Stimulated activated CD8-positive, alpha-beta memory T cell treated with anti-CD3 and anti-CD28 coated beads, Interleukin-2, amount 100 ng/mL, for 1 hour (primary cell): ENCODE data around the gene RASSF7.

Experiments
- DNase-seq, 2 donors: peaks; one replicate each; pipeline ENCODE4 v3.0.0-alpha.2; 2020; ENCODE audit warnings: low read depth in 2 of 2

RASSF7 gene

GRCh38 chr11:610146-610801 lies 49.5 kb downstream of the RASSF7 start:
- DNase-seq = no peak

DNA sequence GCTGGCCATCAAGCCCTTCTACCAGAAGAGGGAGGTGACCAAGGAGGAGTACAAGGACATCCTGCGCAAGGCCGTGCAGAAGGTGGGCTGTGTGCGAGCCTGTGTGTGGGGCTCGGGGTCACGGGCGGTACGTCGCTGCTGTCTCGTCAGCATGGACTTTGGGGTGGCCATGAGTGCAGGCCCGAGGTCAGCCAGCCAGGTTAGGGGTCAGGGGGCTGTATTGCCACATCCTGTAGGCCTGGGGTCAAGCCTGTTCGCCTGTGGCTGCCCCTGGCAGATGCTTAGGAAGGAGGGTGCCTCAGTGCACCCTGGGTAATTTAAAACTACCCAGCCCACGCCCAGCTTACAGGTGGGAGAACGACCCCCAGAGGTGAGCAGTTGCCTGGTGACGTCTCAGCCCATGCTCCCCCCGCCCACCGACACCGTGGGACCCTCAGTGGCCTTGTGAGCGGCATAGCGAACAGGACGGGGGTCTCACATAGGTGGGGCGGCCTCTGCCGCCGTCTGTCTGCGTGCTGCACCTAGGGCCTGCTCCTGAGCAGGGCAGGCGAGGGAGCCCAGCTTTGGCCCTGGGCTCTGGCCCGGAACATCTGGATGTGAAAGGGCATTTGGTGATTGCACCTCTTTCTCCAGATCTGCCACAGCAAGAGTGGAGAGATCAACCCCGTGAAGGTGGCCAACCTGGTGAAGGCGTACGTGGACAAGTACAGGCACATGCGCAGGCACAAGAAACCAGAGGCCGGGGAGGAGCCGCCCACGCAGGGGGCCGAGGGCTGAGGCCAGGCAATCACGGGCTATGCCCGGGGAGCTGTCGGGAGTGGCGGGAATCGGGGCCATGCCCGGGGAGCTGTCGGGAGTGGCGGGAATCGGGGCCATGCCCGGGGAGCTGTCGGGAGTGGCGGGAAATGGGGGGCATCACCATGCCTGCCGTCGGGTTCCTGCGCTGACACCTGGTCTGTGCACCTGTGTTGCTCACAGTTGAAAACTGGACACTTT lies 50.5 kb downstream of the RASSF7 start:
- DNase-seq = no peak

- DNase-seq = no peak
These were observed 51.6 kb downstream of the RASSF7 start for GRCh38 chr11:612201-612960.

GRCh38 chr11:612961-613300 lies 52.2 kb downstream of the RASSF7 start:
- no peak for DNase-seq

- DNase-seq = peak; percentile 62 to 73
These were observed 52.7 kb downstream of the RASSF7 start for GRCh38 chr11:613369-613968.
